Measurements from ENCODE around the gene XKRX.

Gene XKRX

GRCh38 chrX:100883654-100884053 lies 45.1 kb downstream of the XKRX start:
- DNase-seq, result no peak

- DNase-seq, result no peak
These were observed 48.3 kb downstream of the XKRX start for GRCh38 chrX:100880368-100880767.

- no peak for DNase-seq
These were observed 54.4 kb downstream of the XKRX start, which contains the start of gene NOX1 for GRCh38 chrX:100874325-100874724. TSS of gene NOX1 (minus strand) at chrX:100874359. CDS start at chrX:100874139, 220 bp downstream.

- DNase-seq, result no peak
These were observed 56.8 kb downstream of the XKRX start for GRCh38 chrX:100871594-100872560.

- no peak for DNase-seq
These were observed 58.2 kb downstream of the XKRX start for GRCh38 chrX:100870527-100870926.

- no peak for DNase-seq
These were observed 60.4 kb downstream of the XKRX start for GRCh38 chrX:100868273-100868672.

GRCh38 chrX:100864657-100865391 lies 63.9 kb downstream of the XKRX start:
- DNase-seq, result no peak

All from CD4-positive, alpha-beta T cell treated with Interleukin-12 subunit alpha and Interleukin-12 subunit beta, for 1 hour (primary cell).